ENCODE measurements around the gene FBXO22.
"Not testable (repeated sequence)": the region's sequence is repeated elsewhere in the genome, so short reads cannot be mapped to it uniquely, and the experiment has no call there.

The FBXO22 gene

GRCh38 chr15:75921732-75922703, 18.3 kb downstream of the FBXO22 start:
- no peak for DNase-seq

- no peak for DNase-seq
Observed at GRCh38 chr15:75923756-75924155, 20.1 kb downstream of the FBXO22 start.

DNA sequence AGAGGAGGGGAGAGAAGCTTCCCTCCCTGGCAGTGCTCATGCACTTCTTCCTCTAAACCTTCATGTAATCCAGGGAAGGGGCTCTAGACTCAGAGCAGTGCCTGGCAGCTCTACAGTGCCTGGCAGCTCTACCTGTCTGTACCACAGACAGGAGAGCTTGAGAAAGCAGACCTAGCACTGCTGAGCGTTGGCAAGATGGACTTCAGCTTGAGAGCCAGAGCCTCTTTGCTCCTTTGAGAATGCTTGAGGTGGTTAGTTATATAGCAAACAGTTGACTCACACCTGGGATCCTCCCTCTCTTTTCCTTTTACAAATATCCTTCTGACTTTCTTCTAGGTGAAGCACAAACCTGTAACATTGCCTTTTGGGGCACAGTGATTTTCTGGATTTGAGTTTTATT, 20.9 kb downstream of the FBXO22 start:
- DNase-seq: no peak

- no peak for DNase-seq
Observed at GRCh38 chr15:75925440-75925839, 21.8 kb downstream of the FBXO22 start.

- no peak for DNase-seq
Observed at GRCh38 chr15:75926931-75927330, 23.3 kb downstream of the FBXO22 start.

- DNase-seq: no peak
Observed at GRCh38 chr15:75927601-75928000, 23.9 kb downstream of the FBXO22 start.

DNA sequence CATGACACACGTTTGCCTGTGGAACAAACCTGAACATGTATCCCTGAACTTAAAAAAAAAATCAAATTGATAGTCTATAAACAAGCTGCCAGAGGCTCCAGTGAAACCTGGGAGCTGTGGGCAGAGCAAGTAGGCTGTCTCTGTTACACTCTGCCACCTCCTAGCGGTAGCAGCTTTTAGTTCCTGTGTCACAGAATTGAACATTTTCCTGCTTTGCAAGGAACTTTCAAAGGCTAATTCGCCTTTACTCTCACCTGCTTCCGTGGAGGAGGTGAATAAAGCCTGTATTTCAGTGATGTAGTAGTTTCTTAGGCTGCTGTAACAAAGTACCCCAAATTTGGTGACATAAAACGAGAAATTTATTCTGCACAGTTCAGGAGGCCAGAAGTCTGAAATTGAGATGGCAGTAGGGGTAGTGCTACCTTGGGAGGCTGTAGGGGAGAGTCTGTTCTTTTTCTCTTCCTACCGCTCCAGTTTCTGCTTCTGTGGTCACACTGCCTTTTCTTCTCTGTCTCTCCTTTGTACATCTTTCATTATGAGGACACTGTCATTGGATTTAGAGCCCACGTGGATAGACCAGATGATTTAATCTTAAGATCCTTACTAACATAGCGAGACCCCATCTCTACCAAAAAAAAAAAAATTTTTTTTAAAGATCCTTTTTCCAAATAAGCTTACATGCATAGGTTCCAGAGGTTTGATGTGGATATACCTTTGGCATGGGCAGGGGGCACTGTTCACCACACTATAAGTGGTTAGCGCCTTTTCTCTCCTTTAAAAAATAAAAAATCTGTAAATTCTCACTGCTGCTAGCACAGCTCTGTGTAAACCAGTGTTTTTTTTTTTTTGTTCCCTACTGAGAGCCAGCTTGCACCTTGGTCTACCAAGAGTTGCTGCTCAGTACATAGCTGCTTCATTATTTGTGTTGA, 25.3 kb downstream of the FBXO22 start:
- DNase-seq: no peak

DNA sequence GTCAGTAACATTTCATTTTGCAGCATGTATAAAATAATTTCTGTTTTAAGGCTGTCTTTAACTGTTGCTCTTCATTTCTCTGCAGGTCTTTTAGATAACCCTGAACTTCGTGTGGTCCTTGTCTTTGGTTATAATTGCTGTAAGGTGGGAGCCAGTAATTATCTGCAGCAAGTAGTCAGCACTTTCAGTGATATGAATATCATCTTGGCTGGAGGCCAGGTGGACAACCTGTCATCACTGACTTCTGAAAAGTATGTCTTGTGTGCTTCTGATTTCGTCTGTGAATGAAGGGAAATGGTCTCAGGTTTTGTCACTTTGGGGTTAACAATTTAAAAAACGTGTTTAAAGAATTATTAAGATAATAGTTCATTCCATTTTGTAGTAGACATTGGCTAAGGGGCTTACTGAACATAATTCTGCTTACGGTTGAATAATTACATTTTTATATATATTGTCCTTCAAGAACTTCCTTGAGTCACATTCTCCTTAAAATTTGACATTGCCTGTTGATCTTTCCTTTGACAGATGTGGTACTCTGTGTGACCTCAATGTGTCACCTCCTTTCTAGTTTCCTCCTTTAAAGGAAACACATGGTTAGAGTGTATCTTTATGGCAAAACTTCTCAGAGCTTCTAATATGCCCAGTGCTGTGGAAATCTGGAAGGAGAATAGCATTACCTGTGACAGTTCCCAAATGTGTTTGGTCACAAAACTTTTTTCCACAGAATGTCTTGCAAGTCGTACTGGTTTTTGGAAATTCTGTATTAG, 26.3 kb downstream of the FBXO22 start:
- no peak for DNase-seq

DNA sequence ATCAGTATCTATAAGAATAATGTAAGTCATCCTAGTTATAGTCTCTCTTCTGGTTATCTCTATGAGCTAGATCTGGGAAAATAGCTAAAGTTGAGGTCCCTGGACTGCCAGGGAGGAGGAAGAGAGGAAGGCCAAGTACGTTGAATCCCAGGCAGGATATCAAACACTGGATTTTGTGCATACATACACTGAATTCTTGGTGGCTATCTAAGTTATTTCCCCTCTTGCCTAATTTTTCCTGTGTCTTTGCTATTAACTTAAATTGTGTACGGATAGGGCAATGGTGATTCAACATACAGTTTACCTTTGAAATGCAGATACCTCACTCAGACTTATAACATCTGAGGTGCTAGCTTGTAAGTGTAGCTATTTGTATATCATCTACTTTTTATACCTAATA, 27.2 kb downstream of the FBXO22 start:
- no peak for DNase-seq

- no peak for DNase-seq
Observed at GRCh38 chr15:75942464-75942863, 38.8 kb downstream of the FBXO22 start.

GRCh38 chr15:75943246-75943645, 39.6 kb downstream of the FBXO22 start:
- DNase-seq: no peak

- no peak for DNase-seq
Observed at GRCh38 chr15:75943713-75944215, 40.1 kb downstream of the FBXO22 start.

GRCh38 chr15:75945953-75946352, 42.3 kb downstream of the FBXO22 start:
- DNase-seq: no peak

DNA sequence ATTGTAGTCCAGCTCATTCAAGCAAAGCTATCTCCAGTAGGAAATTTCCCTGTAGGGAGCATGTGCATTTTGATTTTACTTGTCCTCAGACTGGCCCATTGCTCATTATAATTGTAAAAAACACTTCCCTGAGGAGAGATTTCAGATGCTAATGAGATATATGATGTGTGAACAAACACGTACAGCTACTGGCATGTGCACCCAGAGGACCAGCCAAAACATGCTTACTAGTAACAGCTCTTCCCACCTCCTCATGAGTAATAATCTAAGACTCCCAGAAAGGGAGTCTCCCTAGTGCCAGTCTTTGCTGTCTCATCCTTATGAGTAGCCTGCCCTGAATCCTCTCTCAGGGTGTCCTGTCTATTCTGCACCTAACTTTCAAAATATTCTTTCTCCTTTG, 43.4 kb downstream of the FBXO22 start:
- no peak for DNase-seq

DNA sequence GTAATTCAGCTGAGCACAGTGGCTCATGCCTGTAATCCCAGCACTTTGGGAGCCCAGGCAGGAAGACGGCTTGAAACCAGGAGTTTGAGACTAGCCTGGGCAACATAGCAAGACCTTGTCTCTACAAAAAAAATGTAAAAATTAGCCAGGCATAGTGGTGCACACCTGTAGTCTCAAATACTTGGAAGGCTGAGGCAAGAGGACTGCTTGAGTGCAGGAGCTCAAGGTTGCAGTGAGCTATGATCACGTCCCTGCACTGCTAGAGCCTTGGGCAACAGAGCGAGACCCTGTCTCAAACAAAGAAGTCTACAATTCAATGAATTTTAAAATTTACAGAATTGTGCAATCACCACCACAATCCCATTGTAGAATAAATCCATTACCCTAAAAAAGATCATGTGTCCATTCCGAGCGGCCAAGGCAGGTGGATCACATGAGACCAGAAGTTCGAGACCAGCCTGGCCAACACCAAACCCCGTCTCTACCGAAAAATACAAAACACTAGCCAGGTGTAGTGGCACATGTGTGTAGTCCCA, 45.2 kb downstream of the FBXO22 start:
- DNase-seq: no peak

DNA sequence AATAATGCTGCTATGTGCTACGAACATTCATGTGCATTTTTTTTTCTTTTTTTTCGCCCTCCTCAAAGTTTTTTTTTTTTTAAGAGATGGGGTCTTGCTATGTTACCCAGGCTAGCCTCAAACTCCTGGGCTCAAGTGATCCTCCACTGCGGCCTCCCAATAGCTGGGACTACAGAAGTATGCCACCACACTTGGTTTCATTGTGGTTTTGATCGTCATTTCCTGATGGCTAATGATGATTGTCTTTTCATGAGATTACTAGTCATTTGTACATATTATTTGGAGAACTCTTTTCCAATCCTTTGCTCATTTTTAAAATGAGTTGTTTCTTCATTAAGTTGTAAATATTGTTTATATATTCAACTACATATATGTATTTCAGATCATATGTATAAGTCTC, 48.8 kb downstream of the FBXO22 start:
- no peak for DNase-seq

- DNase-seq: no peak
Observed at GRCh38 chr15:75955720-75956119, 52.0 kb downstream of the FBXO22 start.

- DNase-seq: no peak
Observed at GRCh38 chr15:75961331-75961730, 57.7 kb downstream of the FBXO22 start.

GRCh38 chr15:75966073-75966472, 62.4 kb downstream of the FBXO22 start:
- no peak for DNase-seq

GRCh38 chr15:75976766-75977165, 73.1 kb downstream of the FBXO22 start:
- DNase-seq: not testable (repeated sequence)

DNA sequence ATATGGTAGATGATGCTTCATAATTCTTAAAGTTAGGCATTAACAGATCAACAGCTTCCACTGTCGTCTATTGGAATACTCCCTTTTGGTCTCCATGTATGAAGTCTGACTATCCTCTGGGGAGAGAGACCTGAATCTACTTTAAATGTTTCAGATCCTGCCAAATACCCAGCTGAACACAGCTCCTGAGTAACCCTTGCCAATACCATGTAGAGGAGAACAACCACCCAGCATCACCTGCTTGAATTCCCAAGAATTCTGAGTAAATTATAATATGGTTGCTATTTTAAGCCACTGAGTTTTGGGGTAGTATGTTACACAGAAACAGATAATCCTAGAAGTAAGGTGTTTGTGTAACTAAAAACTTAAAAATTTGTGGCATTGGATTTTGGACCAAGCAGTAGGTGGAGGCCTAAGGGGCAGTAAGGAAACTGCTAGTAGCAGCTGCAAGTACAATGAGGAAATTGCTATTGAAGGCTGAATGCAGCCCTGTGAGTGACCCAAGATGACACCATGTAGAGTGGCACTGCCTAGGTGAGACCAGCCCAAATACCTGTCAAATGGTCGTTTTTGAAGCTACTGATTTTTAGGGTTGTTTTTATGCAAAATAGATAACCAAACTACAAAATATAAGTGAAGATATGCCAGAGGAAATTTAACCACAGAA, 77.6 kb downstream of the FBXO22 start:
- DNase-seq: no peak

- no peak for DNase-seq
Observed at GRCh38 chr15:75982468-75982867, 78.8 kb downstream of the FBXO22 start.

All from NCI-H2029 (cell line).